CD4-positive, CD25-positive, alpha-beta regulatory T cell (primary cell): ENCODE data around the gene WDR45B. TPM values are rescaled to one million over a fixed set of nuclear protein-coding genes. Genes with fewer than 3 reads are reported as not detected.

Source experiments
- ATAC-seq, 2 donors: fragments of 150-1000 bp; cut with Tn5 transposase; one replicate each; pipeline ENCODE4 v1.10.0; 2021; ENCODE audit warnings: low read depth in 2 of 2, moderate number of reproducible peaks in 2 of 2, moderate library complexity in 1 of 2
- DNase-seq, 3 donors: peaks; one replicate each; pipeline versions ENCODE4 v3.0.0 to v3.0.0-alpha.2; 2012 to 2022; ENCODE audit warnings: mixed read lengths in 1 of 3
- H3K27ac ChIP-seq: one replicate; pipeline ENCODE4 v1.7.0; 2013; ENCODE audit warnings: mild to moderate bottlenecking, low read length; ENCODE audit not compliant: insufficient read depth, poor library complexity, severe bottlenecking
- H3K27me3 ChIP-seq: one replicate; pipeline ENCODE4 v1.7.0; 2013; ENCODE audit warnings: low read length; ENCODE audit not compliant: control insufficient read depth, insufficient read depth
- H3K36me3 ChIP-seq: one replicate; pipeline ENCODE4 v1.7.0; 2013; ENCODE audit warnings: mild to moderate bottlenecking, low read length, moderate library complexity; ENCODE audit not compliant: control insufficient read depth, insufficient read depth
- H3K4me1 ChIP-seq: 2 replicates; pipeline ENCODE4 v1.7.0; 2013; ENCODE audit warnings: mild to moderate bottlenecking, low read length; ENCODE audit not compliant: insufficient read depth, control insufficient read depth, poor library complexity, severe bottlenecking
- H3K4me3 ChIP-seq: one replicate; pipeline ENCODE4 v1.7.0; 2013; ENCODE audit warnings: low read depth, mild to moderate bottlenecking, low read length, moderate library complexity
- H3K9me3 ChIP-seq, 2 experiments: 1 replicate in 1 of 2; 2 replicates in 1 of 2; pipeline ENCODE4 v1.7.0; 2013; ENCODE audit warnings: low read length in 2 of 2, mild to moderate bottlenecking in 1 of 2, moderate library complexity in 1 of 2; ENCODE audit not compliant: control insufficient read depth in 2 of 2
- H3K27ac Mint-ChIP-seq, 3 donors: one replicate each; pipeline ENCODE4 v1.8.0; 2020 to 2022; ENCODE audit warnings: mild to moderate bottlenecking in 3 of 3, mixed read lengths in 3 of 3, moderate library complexity in 2 of 3
- H3K27me3 Mint-ChIP-seq: one replicate; pipeline ENCODE4 v1.8.0; 2022; ENCODE audit warnings: mild to moderate bottlenecking, mixed read lengths
- H3K36me3 Mint-ChIP-seq: one replicate; pipeline ENCODE4 v1.8.0; 2020; ENCODE audit warnings: mixed read lengths
- H3K4me1 Mint-ChIP-seq, 4 donors: one replicate each; pipeline ENCODE4 v1.8.0; 2020 to 2022; ENCODE audit warnings: mixed read lengths in 4 of 4, mild to moderate bottlenecking in 1 of 4
- H3K4me3 Mint-ChIP-seq, 4 donors: one replicate each; pipeline ENCODE4 v1.8.0; 2020 to 2022; ENCODE audit warnings: mild to moderate bottlenecking in 4 of 4, mixed read lengths in 4 of 4, moderate library complexity in 3 of 4
- H3K9me3 Mint-ChIP-seq, 7 donors: one replicate each; pipeline ENCODE4 v1.8.0; 2020 to 2022; ENCODE audit warnings: mixed read lengths in 7 of 7, mild to moderate bottlenecking in 3 of 7, moderate library complexity in 2 of 7
- polyA plus RNA-seq, 4 donors: library from polyadenylated mRNA; unstranded; fragments of 300-500 nt; fragmentation: Illumina TruSeq; gene quantifications; one replicate each; pipeline ENCODE4 v1.2.3, GENCODE V29; 2021
- total RNA-seq: library from RNA; stranded (reverse); gene quantifications from one replicate; pipeline ENCODE4 v1.2.3, GENCODE V29; 2022

The WDR45B gene
- total and polyA plus RNA-seq, 5 donors from 2014 or later = 35.1 to 86.8 (median 40.7) TPM

DNA sequence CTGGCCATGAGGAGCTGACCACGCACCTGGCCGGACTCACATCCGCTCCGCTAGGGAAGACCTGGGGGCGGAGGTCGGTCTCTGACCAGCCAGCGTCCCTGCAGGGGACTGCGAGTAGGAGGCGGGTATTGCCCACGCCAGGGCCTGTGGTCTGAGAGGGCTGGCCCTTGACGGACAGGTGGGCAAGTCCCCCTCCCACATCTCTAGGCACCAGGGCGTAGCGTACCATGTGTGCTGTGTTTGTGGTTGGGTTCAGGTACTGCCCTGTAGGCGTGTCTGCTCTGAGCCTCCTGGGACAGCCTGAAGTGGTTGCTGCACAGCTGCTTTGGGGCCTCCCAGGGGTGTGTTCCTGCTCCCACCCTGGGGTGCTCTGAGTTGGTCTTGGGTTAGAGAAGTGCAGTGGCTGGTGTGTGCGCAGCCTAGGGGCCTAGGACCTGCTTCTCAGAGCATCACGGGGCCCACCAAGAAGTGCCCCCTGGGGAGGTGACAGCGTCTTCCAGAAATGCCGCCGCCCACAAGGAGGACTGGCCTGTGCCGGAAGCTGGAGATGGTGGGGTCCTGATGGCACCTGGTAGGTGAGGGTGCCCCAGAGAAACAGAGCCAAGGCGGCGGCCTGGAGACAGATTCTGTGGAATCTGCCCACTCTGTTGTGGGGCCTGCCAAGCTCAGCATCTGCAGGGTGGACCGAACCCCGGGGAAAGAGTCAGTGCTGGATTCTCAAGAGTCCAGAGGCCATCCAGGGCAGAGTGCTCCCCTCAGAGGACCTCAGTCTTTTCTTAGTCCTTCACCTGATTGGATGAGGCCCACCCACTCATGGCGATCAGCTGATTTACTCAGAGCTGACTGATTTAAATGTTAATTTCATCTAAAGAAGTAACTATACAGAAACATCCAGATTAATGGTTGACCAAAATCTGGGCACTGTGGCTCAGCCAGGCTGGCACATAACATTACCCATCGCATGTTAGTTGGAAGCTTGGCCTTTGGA is 48.3 kb downstream of the WDR45B start:
- Mint-ChIP-seq H3K4me1 (peaks cover 6 to 12% (median 9%) of the 10 kb centered on the region in 4 donors), H3K27me3 (no peaks in the 10 kb centered on the region), H3K27ac (no peak overlapping the region), H3K36me3 (peaks cover 25% of the 10 kb centered on the region), H3K9me3 (no peaks in the 10 kb centered on the region), H3K4me3 (no peak overlapping the region)
- Histone ChIP-seq H3K4me1 (peaks cover 1% of the 10 kb centered on the region), H3K27me3 (no peaks in the 10 kb centered on the region), H3K36me3 (peaks cover 44% of the 10 kb centered on the region), H3K4me3 (no peak overlapping the region), H3K9me3 (no peaks in the 10 kb centered on the region), H3K27ac (no peak overlapping the region)
- ATAC-seq = no peak
- no peak for DNase-seq

GRCh38 chr17:82598256-82599119 is 49.8 kb downstream of the WDR45B start:
- DNase-seq (no peak), ATAC-seq (no peak)
- H3K4me1 ChIP-seq = peaks cover 16% of the 10 kb centered on the region
- H3K27ac ChIP-seq = no peak overlapping the region
- H3K9me3 ChIP-seq = no peaks in the 10 kb centered on the region
- Mint-ChIP-seq H3K36me3 (peaks cover 18% of the 10 kb centered on the region), H3K27ac (no peak overlapping the region), H3K9me3 (no peaks in the 10 kb centered on the region), H3K4me1 (peaks cover 0 to 23% (median 16%) of the 10 kb centered on the region in 4 donors), H3K27me3 (no peaks in the 10 kb centered on the region), H3K4me3 (no peak overlapping the region)
- H3K27me3 ChIP-seq = no peaks in the 10 kb centered on the region
- H3K36me3 ChIP-seq = peaks cover 34% of the 10 kb centered on the region
- no peak overlapping the region for H3K4me3 ChIP-seq

DNA sequence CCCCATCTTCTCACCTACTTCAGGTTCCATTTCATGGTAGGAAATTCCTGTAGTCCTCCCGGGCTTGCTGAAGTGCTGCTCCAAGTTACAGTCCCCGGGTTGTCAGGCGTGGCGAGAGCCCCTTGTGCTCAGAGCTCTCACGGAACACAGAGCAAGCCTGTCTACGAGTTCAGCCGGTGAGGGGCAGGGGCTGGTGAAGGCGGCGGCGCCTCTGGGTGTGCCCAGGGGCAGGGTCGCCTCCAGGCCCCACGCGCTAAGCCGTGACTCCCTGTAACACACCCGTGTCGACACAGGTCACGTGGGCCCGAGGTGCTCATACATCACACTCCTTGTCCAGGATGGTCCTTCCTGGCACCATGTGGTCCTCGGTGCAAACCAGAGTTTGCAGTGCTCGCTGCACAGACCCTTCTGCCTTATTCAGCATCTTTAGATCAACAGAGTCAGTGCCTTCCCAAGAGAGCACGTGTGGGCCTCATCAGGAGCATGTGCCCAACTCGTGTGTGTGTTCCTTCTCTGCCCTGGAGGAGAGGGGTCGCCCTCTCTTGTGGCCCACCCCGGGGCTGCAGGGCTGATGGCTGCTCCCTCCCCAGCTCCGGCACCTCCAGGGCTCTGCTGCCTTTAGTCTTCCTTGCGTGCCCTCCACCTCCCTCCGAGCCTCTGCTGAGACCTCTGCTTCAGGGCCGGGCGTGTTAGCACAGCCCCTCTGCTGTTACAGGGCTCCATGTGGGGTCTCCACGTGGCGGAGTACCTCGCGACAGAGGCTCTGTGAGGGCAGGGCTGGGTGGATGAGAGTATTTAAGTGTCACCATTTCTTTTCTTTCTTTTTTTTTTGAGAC is 51.2 kb downstream of the WDR45B start:
- DNase-seq (no peak), ATAC-seq (no peak)
- Mint-ChIP-seq H3K27ac (peak overlapping the region in 1 of 3 donors; percentile 71), H3K4me3 (peak overlapping the region in 1 of 4 donors; percentile 21), H3K36me3 (peaks cover 9% of the 10 kb centered on the region), H3K27me3 (no peaks in the 10 kb centered on the region), H3K4me1 (peaks cover 0 to 36% (median 22%) of the 10 kb centered on the region in 4 donors), H3K9me3 (no peaks in the 10 kb centered on the region)
- no peaks in the 10 kb centered on the region for H3K27me3 ChIP-seq
- no peak overlapping the region for H3K27ac ChIP-seq
- H3K4me1 ChIP-seq = peaks cover 29% of the 10 kb centered on the region
- peaks cover 20% of the 10 kb centered on the region for H3K36me3 ChIP-seq
- H3K4me3 ChIP-seq = no peak overlapping the region
- no peaks in the 10 kb centered on the region for H3K9me3 ChIP-seq

- Histone ChIP-seq H3K9me3 (no peaks in the 10 kb centered on the region), H3K27me3 (no peaks in the 10 kb centered on the region), H3K4me1 (peaks cover 30% of the 10 kb centered on the region), H3K27ac (no peak overlapping the region), H3K4me3 (no peak overlapping the region), H3K36me3 (peaks cover 12% of the 10 kb centered on the region)
- ATAC-seq (no peak), DNase-seq (no peak)
- Mint-ChIP-seq H3K27me3 (no peaks in the 10 kb centered on the region), H3K4me3 (no peak overlapping the region), H3K27ac (no peak overlapping the region), H3K9me3 (no peaks in the 10 kb centered on the region), H3K36me3 (peaks cover 5% of the 10 kb centered on the region), H3K4me1 (peaks cover 0 to 40% (median 27%) of the 10 kb centered on the region in 4 donors)
These were observed 51.9 kb downstream of the WDR45B start for GRCh38 chr17:82596296-82596695.

GRCh38 chr17:82595893-82596292 is 52.4 kb downstream of the WDR45B start:
- peaks cover 10% of the 10 kb centered on the region for H3K36me3 ChIP-seq
- no peaks in the 10 kb centered on the region for H3K9me3 ChIP-seq
- Mint-ChIP-seq H3K27me3 (no peaks in the 10 kb centered on the region), H3K4me1 (peaks cover 0 to 40% (median 27%) of the 10 kb centered on the region in 4 donors), H3K4me3 (no peak overlapping the region), H3K9me3 (no peaks in the 10 kb centered on the region), H3K27ac (no peak overlapping the region), H3K36me3 (peaks cover under 1% of the 10 kb centered on the region)
- DNase-seq = no peak
- H3K27me3 ChIP-seq = no peaks in the 10 kb centered on the region
- ATAC-seq = no peak
- no peak overlapping the region for H3K4me3 ChIP-seq
- peaks cover 30% of the 10 kb centered on the region for H3K4me1 ChIP-seq
- no peak overlapping the region for H3K27ac ChIP-seq

GRCh38 chr17:82594571-82594970 is 53.7 kb downstream of the WDR45B start:
- Mint-ChIP-seq H3K4me1 (peaks cover 5 to 40% (median 27%) of the 10 kb centered on the region in 4 donors), H3K36me3 (no peaks in the 10 kb centered on the region), H3K27ac (peak overlapping the region in 1 of 3 donors; percentile 77), H3K9me3 (no peaks in the 10 kb centered on the region), H3K27me3 (no peaks in the 10 kb centered on the region), H3K4me3 (peak overlapping the region in 3 of 4 donors; percentile 49 to 79 (median 65))
- Histone ChIP-seq H3K27ac (no peak overlapping the region), H3K4me3 (no peak overlapping the region), H3K27me3 (no peaks in the 10 kb centered on the region), H3K36me3 (peaks cover 4% of the 10 kb centered on the region), H3K4me1 (peaks cover 30% of the 10 kb centered on the region), H3K9me3 (no peaks in the 10 kb centered on the region)
- DNase-seq (no peak), ATAC-seq (no peak)

GRCh38 chr17:82593590-82594087 is 54.6 kb downstream of the WDR45B start:
- Histone ChIP-seq H3K27me3 (no peaks in the 10 kb centered on the region), H3K36me3 (peaks cover 4% of the 10 kb centered on the region), H3K9me3 (no peaks in the 10 kb centered on the region), H3K27ac (peak overlapping the region; percentile 71), H3K4me3 (peak overlapping the region; percentile 53), H3K4me1 (peaks cover 30% of the 10 kb centered on the region)
- DNase-seq = no peak
- peak in 1 of 2 donors; percentile 21 for ATAC-seq
- peak overlapping the region; percentile 84 to 93 (median 90) for H3K27ac Mint-ChIP-seq
- H3K36me3 Mint-ChIP-seq = no peaks in the 10 kb centered on the region
- peak overlapping the region; percentile 13 to 93 (median 80) for H3K4me3 Mint-ChIP-seq
- no peaks in the 10 kb centered on the region for H3K27me3 Mint-ChIP-seq
- no peaks in the 10 kb centered on the region for H3K9me3 Mint-ChIP-seq
- peaks cover 5 to 40% (median 27%) of the 10 kb centered on the region in 4 donors for H3K4me1 Mint-ChIP-seq
